ENCODE data around the gene MEX3A. TPM values are rescaled to one million over a fixed set of nuclear protein-coding genes. Genes with fewer than 3 reads are reported as not detected.

The MEX3A gene
- total and polyA plus RNA-seq, 10 donors, result 0.11 to 0.76 (median 0.30) TPM

GRCh38 chr1:156051011-156051725, 31.1 kb downstream of the MEX3A start:
- intact Hi-C loops (cut with DNase I; ENCODE audit: low total_unique reads), result no loop called here
- no peak for DNase-seq
- WGBS, 5 donors, result 93 to 98% (median 95%) methylated on average over 7 of the region's 7 CpGs
- Histone ChIP-seq H3K9me3 (no peaks in the 10 kb centered on the region), H3K36me3 (peaks cover 0 to 53% (median 21%) of the 10 kb centered on the region in 6 donors), H3K4me1 (peaks cover 13 to 44% (median 23%) of the 10 kb centered on the region in 6 donors), H3K27me3 (replicated peaks in 1 of 7) (no peaks in the 10 kb centered on the region), H3K27ac (no peak overlapping the region), H3K4me3 (no peak overlapping the region)
- no peak for TF ChIP-seq POLR2AphosphoS5 (IDR thresholded peaks at IDR 0.05)

- Histone ChIP-seq H3K4me3 (no peak overlapping the region), H3K36me3 (peaks cover 0 to 50% (median 20%) of the 10 kb centered on the region in 6 donors), H3K27me3 (replicated peaks in 1 of 7) (no peaks in the 10 kb centered on the region), H3K4me1 (peaks cover 7 to 36% (median 15%) of the 10 kb centered on the region in 6 donors), H3K27ac (no peak overlapping the region), H3K9me3 (no peaks in the 10 kb centered on the region)
- intact Hi-C loops (cut with DNase I; ENCODE audit: low total_unique reads), result no loop called here
- WGBS, 5 donors, result 32 to 89% (median 81%) methylated on average over 2 to 4 of the region's 4 CpGs
- TF ChIP-seq POLR2AphosphoS5 (IDR thresholded peaks at IDR 0.05) (no peak), CTCF (IDR thresholded peaks at IDR 0.05 in 8 of 11, conservative IDR thresholded peaks at IDR 0.05 in 3 of 11) (no peak), POLR2A (IDR thresholded peaks at IDR 0.05) (no peak)
- no peak for DNase-seq
These were observed 31.9 kb downstream of the MEX3A start for GRCh38 chr1:156050376-156050775.

- no peak for DNase-seq
- no peaks in the 10 kb centered on the region for H3K9me3 ChIP-seq
- peaks cover 5 to 31% (median 11%) of the 10 kb centered on the region in 6 donors for H3K4me1 ChIP-seq
- H3K36me3 ChIP-seq, result peaks cover 0 to 66% (median 21%) of the 10 kb centered on the region in 6 donors
- intact Hi-C loops (cut with DNase I; ENCODE audit: low total_unique reads), result no loop called here
- H3K27me3 ChIP-seq (replicated peaks in 1 of 7), result no peaks in the 10 kb centered on the region
- H3K27ac ChIP-seq, result no peak overlapping the region
- WGBS, 5 donors, result 67 to 98% (median 75%) methylated on average over 3 of the region's 3 CpGs
- TF ChIP-seq POLR2A (IDR thresholded peaks at IDR 0.05), result no peak
- no peak for TF ChIP-seq CTCF (IDR thresholded peaks at IDR 0.05 in 8 of 11, conservative IDR thresholded peaks at IDR 0.05 in 3 of 11)
- TF ChIP-seq POLR2AphosphoS5 (IDR thresholded peaks at IDR 0.05), result no peak
- no peak overlapping the region for H3K4me3 ChIP-seq
These were observed 33.5 kb downstream of the MEX3A start for GRCh38 chr1:156048663-156049258.

GRCh38 chr1:156045076-156045475, 37.2 kb downstream of the MEX3A start:
- Histone ChIP-seq H3K9me3 (no peaks in the 10 kb centered on the region), H3K27ac (no peak overlapping the region), H3K27me3 (replicated peaks in 1 of 7) (no peaks in the 10 kb centered on the region), H3K36me3 (peaks cover 0 to 90% (median 46%) of the 10 kb centered on the region in 6 donors), H3K4me1 (peaks cover 0 to 1% (median 0%) of the 10 kb centered on the region in 6 donors), H3K4me3 (no peak overlapping the region)
- intact Hi-C loops (cut with DNase I; ENCODE audit: low total_unique reads), result no loop called here
- DNase-seq, result no peak
- TF ChIP-seq POLR2A (IDR thresholded peaks at IDR 0.05), result no peak
- TF ChIP-seq POLR2AphosphoS5 (IDR thresholded peaks at IDR 0.05), result no peak
- TF ChIP-seq CTCF (IDR thresholded peaks at IDR 0.05 in 8 of 11, conservative IDR thresholded peaks at IDR 0.05 in 3 of 11), result no peak
- WGBS, 5 donors, result 78 to 84% (median 83%) methylated on average over 4 of the region's 4 CpGs
